Activated CD4-positive, CD25-positive, alpha-beta regulatory T cell treated with anti-CD3 and anti-CD28 coated beads, Interleukin-2, amount 50 U/mL, for 72 hours (primary cell): ENCODE data around the gene FAM222A.

Source experiments
- DNase-seq: peaks from one replicate; pipeline ENCODE4 v3.0.0; 2021

Gene FAM222A

DNA sequence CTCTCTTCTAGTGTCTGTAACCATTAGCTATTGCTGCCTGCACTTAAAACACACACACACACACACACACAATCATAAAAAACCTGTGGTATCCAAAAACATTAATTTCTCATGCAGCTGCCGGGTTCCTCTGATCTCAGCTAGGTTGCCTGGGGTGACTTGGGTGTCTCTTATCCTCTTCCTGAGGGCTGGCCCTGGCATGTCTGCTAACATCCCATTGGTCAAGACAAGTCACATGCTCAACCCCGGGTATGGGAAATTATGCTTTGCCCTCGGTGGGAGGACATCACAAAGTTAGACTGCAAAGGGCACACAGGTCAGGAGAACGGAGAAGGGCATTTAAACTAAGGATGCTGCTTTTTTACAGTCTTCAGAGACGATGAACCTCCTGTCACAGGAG, 63.9 kb downstream of the FAM222A start:
- DNase-seq, result peak; percentile 41

DNA sequence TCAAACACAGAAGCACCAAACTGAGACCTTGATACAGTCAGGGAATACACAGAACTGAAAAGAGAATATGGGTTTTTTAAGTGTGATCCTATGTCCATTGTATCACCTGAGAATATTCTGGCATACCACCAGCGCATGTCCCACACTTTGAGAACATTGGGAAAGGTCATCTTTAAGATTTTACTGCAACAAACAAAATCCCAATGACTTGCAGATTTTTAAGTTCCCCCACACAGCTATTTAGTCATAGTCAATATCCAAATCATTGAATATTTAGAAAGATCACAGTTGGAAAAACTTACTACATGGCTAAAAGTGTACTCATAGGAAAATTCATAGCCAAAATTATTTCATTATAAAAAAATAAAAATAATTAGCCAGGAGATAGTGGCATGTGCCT, 65.1 kb downstream of the FAM222A start:
- DNase-seq, result no peak

DNA sequence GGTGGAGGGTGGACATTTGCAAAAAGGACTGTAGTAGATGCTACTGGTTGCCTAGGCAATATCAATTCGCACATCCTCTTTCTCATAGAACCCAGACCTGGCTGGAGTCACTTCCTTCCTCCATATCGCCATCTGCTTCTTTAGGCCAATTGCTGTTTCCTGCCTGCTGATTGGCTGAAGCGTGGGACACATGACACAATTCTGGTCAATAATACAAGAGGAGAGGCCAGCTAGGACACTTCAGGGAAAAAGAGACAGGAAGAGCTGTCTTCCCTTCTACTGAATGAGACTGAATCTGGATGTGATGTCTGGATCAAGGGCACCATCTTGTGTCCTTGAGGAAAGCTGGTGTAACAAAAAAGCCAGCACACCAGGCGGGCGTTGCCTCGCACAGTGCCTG, 65.8 kb downstream of the FAM222A start:
- DNase-seq, result no peak

DNA sequence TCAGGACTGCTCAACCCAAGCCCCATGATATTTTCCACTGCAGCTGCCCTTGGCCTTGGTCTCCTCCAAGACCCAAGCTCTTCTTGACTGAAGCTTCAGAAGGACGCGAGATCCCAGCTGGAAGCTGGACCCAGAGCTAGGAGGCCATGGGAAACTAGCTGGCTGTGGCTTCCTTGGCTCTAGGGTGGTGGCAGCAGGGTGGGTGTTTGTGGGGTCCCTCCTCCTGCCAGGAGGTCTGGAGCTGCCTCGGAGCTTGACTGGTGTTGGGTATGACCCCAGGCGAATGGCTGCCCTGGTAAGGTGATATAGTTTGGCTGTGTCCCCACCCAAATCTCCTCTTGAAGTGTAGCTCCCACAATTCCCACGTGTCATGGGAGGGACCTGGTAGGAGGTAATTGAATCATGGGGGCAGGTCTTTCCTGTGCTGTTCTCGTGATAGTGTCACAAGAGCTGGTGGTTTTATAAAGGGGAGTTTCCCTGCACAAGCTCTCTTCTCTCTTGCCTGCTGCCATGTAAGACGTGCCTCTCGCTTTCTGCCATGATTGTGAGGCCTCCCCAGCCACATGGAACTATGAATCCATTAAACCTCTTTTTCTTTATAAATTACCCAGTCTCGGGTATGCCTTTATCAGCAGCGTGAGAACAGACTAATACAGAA, 68.2 kb downstream of the FAM222A start:
- DNase-seq, result no peak

DNA sequence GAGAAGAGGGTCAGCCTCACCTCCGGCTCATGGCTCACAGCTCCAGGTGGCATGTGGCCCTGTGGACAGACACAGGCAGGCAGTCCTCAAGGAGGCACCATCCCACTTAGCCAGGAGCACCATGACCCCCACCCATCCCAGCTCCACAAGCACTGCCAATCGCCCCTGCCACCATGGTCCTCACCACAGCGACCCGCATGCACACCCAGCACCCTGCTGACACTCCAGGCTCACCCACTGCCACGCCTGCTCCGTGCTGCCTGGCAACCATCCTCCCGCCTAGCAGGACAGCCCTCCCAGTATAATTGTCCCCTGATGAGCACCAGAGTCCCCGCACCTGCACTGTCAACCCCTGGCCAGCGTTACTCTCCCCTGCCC, 68.7 kb downstream of the FAM222A start:
- DNase-seq, result no peak

DNA sequence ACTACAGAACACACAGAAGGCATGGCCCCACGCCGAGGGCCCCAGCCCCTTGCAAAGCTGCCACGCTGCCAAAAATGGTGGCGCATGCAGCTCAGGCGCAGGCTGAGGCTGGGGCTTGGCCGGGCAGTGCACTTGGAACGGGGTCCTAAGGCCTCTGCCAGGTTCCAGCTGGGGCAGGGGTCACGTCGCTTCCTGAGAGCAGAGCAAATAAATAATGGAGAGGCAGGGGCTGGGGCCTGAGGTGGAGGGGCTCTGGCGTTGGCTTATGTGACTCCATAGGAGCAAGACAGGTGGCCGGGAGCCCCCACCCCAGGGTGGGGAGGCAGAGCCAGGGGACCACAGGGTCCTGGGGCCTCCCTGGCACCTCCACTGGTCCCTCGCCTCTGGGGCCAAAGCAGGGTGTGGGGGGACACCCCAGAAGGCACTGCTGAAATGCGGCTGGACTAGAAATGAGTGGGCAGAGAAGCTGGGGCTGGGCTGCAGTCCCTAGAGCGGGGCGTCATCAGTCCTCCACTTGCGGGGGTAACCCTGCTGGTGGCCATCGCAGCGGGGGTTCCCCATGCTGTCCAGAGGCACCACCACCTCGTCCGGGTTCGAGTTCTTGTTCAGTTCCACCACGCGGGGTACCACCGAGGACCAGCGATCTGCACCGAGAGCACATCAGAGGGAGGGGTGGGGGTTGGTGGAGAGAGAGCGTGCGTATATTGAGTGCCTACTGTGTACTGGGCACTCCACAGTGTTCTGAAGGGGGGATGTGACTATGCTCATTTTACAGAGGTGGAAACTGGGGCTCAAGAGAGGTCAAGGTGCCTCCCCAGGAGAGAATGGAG, 69.7 kb downstream of the FAM222A start:
- no peak for DNase-seq

DNA sequence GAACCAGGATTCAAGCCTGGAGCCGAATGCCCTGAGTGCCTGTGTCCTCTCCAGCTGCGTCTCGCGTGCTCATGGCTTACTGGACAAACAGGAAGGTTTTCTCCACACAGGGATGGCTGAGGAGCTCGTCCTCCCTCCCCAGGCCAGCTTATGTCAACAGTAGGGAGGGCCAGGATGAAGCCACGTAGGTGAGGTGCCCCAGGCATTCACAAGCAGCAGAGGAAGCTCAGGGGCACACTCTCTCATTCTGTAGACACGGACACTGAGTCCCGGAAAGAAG, 70.3 kb downstream of the FAM222A start:
- no peak for DNase-seq

DNA sequence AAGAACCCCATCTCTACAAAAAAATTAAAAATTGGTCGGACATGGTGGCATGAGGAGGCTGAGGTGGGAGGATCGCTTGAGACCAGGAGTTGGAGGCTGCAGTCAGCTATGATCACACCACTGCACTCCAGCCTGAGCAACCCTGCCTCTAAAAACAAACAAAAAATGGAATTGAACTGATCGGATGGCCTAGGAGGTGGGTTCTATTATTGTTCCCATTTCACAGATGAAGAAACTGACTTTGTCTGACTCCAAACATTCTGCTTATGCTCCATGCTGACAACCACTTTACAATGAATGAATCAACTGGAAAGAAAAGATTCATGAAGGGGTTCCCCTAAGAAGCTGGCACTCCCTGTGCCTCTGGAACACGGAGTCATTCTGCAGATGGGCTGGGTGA, 72.2 kb downstream of the FAM222A start:
- no peak for DNase-seq

DNA sequence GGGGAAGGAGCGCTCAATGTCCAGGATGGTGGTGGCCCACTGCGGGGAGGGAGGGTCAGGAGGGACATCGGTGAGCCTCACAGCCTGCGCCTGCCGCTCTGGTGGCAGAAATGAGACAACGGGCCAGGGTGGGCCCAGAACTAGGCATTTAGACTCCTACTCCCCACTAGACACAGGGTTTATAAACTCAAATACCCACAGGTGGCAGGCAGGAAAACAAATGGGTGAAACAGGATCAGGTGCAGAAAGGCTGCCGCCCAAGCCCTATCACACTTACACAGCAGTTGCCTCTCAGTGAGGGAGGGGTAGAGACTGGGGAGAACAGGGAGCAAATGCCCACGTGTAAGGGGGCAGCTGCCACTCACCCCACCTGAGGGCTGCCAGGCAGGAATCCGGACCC, 73.2 kb downstream of the FAM222A start:
- DNase-seq, result no peak

DNA sequence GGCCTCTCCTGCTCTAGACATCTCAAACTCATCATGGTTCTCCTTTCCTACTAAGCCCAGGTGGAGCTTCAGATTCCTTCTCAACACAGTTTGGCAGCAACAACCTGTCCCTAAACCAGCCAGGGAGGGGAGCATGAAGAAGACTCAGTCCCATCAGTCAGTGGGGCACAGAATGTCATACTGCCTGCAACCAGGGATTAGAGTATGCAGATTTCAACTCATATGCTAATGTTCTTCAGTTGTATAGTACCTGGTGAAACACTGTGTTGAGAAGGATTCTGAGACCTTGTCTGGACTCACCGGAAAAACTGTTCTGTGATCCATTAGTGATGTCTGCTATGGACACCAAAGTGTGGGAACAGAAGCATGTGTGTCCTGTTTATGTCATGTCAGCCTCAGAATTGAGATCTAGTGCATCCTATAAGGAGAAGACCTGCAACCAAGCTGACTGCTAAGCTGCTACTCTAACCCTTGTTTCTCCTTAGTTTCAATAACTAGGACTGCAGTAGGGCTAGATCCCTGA, 76.0 kb downstream of the FAM222A start:
- no peak for DNase-seq

DNA sequence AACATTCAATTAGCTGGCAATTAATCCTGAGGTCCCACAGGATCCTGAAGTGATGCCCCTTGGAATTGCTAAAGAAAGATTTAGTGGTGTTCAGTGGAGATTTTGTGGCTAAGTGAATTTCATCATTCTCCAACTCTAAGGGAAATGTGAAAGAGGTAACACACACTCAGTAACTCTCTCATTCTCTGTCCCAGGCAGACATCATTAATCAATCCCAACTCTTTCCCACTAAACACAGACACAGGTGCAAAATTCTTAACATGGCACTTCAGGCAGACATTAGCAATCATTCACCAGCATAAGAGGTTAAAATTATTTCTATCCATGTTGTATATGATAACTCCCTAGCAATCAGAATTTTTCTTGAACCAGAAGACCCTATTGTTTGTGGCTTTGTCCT, 79.4 kb downstream of the FAM222A start:
- no peak for DNase-seq

DNA sequence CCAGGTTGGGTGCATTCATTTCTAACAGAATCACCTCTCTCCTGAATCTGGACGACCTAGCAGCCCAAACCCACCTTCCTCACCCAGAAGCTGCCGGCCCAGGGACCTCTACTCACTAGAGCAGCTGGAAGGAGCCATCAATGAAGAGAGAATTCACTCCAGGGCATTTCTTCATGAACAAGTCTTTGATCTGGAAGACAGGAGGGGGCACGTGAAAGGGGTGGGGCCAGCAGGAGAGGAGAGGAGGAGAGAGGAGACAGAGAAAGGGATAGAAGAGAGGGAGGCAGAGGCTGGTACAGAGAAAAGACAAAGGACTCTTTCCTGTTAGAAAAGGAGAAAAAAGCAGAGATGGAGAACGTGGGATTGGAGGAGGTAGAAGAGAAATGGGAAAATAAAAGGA, 79.8 kb downstream of the FAM222A start:
- no peak for DNase-seq

DNA sequence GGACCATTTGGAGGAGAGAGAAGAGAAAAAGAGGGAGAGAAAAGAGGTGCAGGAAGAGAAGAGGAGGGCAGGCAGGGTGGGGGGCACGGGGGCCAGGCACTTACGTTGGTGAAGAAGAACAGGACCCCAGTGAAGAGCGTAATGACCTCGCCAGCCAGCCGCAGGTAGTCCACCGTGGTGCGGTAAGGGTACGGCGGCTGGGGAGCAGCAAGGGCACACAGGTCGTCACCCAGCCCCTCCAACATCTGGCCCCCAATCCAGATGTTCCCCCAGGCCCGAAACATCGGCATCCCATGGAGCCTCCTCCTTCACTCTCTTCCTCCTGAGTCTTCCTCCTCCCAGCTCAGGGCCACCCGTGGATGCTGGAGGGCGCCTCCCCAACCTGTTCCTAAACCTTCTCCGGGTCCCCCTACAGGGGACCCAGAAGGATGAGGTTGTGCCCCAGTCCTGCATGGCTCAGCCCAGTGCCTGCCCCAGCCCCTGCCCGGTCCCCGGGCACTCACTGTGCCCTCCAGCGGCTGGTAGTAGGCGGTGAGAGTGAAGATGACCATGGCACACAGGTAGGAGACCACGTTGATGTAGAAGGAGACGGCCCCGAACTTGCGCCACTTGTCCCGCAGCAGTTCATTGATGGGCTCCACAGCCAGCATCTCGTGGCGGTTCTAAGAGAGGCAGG, 80.3 kb downstream of the FAM222A start:
- DNase-seq, result no peak

DNA sequence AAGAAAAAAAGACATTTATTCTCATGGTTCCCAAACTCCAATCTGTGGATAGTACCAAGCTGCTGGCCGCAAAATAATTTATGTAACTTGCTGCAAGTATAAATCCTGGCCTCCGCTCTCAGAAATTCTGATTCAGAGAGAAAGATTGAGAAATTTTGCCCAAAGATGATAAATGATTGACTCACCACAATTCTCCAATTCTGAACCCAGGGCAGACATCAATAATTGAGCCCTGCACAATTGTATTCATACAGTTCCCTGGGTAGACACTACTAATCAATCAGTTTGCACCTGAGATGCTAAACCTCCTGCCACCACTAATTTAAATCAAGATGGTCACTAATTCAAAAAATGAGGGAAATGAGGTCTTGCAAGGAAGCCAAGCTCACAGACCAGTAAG, 81.4 kb downstream of the FAM222A start:
- no peak for DNase-seq

DNA sequence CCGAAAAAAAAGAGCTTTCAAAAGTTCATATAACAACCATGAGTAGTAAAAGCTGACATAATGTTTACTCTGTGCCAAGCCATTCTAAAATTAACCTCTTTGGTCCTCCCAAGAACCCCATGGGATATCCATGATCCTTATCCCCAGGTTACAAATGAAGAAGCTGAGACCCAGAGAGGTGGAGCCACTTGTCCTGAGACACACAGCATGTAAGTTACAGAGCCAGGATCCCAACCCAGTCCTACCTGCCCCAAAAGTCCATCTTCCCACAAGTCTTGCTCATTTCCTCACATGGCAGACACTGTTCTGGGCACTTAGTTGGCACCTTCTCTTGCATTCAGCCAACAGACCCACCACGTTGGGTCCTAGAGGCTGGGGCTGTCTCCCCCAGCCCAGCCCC, 82.4 kb downstream of the FAM222A start:
- DNase-seq, result no peak

DNA sequence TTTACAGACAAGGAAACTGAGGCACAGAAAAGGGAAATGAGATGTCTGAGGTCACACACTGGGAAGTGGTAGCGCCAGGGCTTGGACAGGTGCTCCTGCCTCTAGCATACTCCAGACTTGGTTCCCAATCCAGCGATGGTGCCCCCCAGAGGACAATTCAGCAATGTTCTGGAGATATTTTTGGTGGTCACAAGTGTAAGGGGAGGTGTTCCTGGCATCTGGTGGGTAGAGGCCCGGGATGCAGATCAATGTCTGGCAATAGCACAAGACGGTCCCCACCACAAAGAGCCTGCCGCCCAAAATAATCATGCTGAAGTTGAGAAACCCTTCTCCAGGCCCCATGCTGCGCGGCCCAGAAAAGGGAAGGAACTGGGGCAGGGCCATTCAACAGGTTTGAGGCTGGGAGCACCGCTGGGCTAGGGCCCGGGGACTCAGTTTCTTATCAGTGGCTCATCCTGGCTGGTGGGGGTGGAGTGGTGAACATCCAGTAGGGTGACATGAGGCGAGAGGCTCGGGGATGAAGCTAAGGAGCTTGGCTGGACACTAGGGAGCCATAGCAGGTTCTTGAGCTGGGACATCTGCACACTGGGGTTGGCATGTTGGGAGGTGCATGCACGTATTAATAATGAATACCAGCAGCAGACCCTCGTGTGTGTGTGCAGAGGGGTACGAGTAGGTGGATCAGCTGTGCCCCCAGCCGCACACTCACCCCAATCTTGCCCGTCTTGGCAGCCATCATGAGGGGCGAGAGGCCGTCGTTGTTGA, 84.5 kb downstream of the FAM222A start:
- no peak for DNase-seq

DNA sequence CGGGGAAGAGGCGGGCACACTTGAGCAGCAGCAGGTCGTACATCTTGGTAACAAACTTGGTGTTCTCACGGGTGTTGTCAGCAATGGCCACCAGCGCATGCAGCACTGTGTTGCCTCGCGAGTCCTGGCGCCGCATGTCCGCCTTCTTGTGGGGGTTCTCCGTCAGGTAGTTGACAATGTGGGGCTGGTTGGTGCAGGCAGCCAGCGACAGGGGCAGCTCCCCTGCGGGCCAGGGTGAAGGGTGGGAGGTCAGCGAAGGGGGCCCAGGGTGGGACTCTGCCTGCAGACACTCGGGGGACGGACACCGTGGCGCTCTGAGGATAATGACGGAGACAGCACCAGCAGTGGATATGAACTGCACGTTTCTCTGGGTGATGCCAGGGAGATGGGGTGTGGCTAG, 85.1 kb downstream of the FAM222A start:
- DNase-seq, result no peak

DNA sequence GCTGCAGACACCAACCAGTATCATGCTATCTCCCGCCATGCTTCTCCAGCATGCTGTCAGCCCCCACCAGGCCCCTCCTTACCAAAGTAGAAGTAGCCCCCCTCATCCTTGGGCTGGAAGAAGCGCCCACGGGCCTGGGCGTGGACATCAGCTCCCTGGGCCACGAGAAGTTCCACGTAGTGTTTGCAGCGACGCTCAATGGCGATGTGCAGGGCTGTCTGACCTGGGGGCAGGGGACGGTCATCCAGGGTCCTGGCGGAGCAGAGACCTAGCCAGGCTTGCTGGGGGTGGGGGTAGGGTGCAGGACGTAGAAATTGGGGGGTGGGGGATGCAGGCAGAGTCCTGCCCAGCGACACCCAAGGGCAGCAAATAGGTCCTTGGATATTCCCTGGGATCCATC, 86.9 kb downstream of the FAM222A start:
- DNase-seq, result no peak

DNA sequence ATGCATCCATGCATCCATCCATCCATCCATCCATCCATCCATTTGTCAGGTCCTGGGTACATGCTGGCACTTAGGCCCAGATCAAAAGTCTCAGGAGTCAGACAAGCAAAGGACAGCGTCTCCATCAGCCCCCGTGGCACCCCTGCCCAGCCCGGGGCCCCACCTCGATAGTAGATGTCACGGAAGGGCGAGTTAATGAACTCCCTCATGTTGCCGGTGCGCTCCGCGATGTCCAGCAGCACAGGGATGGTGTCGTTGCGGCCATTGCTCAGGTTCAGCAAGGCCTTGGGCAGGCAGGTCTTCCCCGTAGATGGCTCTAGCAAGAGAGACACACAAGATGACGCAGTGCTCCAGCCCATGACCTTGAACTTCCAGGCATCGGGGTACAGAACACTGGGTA, 89.2 kb downstream of the FAM222A start:
- DNase-seq, result no peak

DNA sequence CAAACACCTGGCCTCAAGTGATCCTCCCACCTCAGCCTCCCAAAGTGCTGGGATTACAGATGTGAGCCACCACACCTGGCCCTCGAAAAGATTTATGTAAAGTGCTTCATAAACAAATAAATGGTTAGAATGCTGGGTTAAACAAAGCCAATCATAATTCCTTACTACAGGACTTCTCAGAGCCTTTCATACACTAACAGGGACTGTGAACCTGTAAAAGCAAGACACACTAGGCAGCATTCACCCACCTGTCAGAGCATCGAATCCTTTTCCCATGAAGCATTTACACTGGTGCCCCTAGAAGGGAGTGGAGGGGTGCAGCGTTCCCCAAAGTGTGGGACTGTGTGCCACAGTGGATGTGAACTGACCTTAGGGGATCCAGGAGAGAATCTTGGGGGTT, 90.1 kb downstream of the FAM222A start:
- no peak for DNase-seq

DNA sequence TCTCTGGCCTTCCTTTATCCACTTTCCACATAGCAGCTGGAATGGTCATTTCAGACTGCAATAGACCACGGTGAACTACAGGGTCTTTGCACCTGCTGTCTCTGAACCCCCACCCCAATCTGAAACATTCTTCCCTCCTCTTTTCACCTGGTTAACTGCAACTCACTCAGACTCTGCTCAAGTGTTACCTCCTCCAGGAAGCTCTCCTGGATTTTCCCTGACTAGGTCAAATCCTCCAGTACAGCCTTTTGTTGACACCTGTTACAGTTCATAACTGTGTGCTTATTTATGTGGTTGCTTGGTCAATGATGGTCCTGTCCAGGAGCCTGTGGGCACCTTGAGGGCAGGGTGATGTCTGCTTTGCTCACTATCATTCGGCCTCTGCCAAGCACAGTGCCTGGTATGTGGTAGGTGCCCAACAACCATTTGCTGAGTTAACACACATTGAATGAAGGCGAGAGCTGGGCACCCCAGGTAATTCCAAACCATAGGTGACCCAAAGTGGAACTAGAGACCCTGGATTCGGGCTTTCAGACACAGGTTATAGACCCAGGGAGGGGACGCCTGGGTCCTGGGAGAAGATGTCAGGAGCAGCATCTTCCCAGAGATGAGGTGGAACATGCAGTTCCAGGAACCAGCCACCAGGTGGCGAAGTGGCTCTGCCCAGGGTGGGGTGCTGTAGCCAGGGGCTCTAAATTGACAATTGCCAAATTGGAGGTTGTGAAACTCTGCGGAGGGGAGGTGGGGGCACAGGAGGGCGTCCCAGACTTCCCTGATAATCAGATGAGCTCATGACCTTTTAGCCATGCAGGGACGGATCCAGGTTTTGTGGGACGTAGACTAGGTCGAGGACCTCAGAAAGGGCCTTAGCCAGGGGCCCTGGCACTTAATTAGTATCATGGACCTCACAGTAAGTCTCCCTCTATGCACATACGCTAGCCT, 91.5 kb downstream of the FAM222A start:
- peak; percentile 73 for DNase-seq

DNA sequence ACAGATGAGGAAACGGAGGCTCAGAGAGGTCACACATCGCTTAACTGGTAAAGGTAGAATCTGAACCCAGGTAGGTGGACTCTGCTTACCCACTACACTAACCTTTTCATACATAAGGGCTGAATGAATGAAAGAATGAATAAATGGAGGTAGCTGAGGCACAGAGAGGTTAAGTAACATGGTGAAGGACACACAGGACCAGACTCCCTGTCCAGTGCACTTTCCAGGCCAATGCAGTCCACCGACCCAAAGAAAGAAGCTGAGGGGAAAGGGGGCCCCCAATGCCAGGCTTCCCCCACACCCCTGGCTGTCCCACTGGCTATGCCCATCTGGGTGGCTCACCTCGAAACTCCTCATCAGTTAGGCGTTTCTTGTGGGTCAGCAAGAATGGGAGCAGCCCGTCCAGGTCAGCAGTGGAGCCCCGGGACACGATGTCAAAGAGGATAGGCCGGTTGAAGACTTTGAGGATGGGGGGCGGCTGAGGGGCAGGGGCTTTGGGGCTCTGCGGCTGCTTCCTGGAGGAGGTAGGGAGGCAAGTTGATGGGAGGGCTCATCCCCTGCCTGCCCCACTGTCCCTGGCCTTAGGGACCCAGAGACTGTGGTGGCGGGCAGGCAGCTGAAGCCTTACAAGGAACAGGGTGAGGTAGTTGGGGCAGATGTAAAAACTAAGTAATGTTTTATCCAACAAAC, 94.5 kb downstream of the FAM222A start:
- no peak for DNase-seq
